ENCODE measurements around the gene PDSS1.
"Not testable (repeated sequence)": the region's sequence is repeated elsewhere in the genome, so short reads cannot be mapped to it uniquely, and the experiment has no call there.

- TF ChIP-seq, protein P1, sequence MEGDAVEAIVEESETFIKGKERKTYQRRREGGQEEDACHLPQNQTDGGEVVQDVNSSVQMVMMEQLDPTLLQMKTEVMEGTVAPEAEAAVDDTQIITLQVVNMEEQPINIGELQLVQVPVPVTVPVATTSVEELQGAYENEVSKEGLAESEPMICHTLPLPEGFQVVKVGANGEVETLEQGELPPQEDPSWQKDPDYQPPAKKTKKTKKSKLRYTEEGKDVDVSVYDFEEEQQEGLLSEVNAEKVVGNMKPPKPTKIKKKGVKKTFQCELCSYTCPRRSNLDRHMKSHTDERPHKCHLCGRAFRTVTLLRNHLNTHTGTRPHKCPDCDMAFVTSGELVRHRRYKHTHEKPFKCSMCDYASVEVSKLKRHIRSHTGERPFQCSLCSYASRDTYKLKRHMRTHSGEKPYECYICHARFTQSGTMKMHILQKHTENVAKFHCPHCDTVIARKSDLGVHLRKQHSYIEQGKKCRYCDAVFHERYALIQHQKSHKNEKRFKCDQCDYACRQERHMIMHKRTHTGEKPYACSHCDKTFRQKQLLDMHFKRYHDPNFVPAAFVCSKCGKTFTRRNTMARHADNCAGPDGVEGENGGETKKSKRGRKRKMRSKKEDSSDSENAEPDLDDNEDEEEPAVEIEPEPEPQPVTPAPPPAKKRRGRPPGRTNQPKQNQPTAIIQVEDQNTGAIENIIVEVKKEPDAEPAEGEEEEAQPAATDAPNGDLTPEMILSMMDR (IDR thresholded peaks at IDR 0.05; ENCODE audit: insufficient read depth, low read length): not testable (repeated sequence)
- not testable (repeated sequence) for TF ChIP-seq POLR2AphosphoS5 (IDR thresholded peaks at IDR 0.05; ENCODE audit: low read depth)
- TF ChIP-seq, protein P2, sequence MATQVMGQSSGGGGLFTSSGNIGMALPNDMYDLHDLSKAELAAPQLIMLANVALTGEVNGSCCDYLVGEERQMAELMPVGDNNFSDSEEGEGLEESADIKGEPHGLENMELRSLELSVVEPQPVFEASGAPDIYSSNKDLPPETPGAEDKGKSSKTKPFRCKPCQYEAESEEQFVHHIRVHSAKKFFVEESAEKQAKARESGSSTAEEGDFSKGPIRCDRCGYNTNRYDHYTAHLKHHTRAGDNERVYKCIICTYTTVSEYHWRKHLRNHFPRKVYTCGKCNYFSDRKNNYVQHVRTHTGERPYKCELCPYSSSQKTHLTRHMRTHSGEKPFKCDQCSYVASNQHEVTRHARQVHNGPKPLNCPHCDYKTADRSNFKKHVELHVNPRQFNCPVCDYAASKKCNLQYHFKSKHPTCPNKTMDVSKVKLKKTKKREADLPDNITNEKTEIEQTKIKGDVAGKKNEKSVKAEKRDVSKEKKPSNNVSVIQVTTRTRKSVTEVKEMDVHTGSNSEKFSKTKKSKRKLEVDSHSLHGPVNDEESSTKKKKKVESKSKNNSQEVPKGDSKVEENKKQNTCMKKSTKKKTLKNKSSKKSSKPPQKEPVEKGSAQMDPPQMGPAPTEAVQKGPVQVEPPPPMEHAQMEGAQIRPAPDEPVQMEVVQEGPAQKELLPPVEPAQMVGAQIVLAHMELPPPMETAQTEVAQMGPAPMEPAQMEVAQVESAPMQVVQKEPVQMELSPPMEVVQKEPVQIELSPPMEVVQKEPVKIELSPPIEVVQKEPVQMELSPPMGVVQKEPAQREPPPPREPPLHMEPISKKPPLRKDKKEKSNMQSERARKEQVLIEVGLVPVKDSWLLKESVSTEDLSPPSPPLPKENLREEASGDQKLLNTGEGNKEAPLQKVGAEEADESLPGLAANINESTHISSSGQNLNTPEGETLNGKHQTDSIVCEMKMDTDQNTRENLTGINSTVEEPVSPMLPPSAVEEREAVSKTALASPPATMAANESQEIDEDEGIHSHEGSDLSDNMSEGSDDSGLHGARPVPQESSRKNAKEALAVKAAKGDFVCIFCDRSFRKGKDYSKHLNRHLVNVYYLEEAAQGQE (IDR thresholded peaks at IDR 0.05; ENCODE audit: insufficient replicate concordance, low read depth): not testable (repeated sequence)
Measured at GRCh38 chr10:26651476-26651875, 46.0 kb upstream of the PDSS1 start.
